NB4 (cell line): ENCODE measurements around the gene ADAM33.

ENCODE experiments used
- MYC ChIP-seq: IDR thresholded peaks from 2 replicates; pipeline ENCODE4 v1.6.1; 2011; ENCODE audit warnings: low read depth, low read length
- POLR2A ChIP-seq: IDR thresholded peaks from 2 replicates; pipeline ENCODE4 v1.6.1; 2011; ENCODE audit warnings: mild to moderate bottlenecking; ENCODE audit not compliant: insufficient read length; ENCODE audit errors: extremely low read depth
- TF ChIP-seq, protein P1 (sequence below): IDR thresholded peaks from 2 replicates; pipeline ENCODE4 v1.6.1; 2011; ENCODE audit warnings: low read depth, low read length
- TF ChIP-seq, protein P2 (sequence below): IDR thresholded peaks from one replicate; pipeline ENCODE4 v1.5.1; 2012; ENCODE audit warnings: low read depth, low read length

DNA sequence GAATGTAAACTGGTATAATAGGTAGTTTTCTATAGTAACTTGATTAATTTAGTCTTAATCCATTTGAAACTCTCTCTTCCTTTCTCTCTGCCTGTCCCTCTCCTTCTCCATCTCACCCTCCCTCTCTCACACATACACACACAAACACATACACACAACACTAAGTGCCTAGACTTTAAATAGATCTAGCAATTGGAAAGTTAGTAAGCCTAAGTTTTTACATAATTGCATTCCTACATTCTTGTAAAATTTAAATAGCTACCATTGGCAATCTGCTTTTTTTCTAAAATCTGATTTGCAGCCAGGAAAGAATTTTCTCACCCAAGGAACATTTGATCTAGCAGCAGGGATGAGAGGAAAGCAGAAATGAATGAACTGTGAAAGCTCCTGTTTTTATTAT lies 34.3 kb downstream of the ADAM33 start:
- TF ChIP-seq, protein P1, sequence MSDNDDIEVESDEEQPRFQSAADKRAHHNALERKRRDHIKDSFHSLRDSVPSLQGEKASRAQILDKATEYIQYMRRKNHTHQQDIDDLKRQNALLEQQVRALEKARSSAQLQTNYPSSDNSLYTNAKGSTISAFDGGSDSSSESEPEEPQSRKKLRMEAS: no peak
- TF ChIP-seq, protein P2, sequence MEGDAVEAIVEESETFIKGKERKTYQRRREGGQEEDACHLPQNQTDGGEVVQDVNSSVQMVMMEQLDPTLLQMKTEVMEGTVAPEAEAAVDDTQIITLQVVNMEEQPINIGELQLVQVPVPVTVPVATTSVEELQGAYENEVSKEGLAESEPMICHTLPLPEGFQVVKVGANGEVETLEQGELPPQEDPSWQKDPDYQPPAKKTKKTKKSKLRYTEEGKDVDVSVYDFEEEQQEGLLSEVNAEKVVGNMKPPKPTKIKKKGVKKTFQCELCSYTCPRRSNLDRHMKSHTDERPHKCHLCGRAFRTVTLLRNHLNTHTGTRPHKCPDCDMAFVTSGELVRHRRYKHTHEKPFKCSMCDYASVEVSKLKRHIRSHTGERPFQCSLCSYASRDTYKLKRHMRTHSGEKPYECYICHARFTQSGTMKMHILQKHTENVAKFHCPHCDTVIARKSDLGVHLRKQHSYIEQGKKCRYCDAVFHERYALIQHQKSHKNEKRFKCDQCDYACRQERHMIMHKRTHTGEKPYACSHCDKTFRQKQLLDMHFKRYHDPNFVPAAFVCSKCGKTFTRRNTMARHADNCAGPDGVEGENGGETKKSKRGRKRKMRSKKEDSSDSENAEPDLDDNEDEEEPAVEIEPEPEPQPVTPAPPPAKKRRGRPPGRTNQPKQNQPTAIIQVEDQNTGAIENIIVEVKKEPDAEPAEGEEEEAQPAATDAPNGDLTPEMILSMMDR: no peak
- TF ChIP-seq MYC: no peak
- no peak for TF ChIP-seq POLR2A
